Astrocyte (in vitro differentiated cells and primary cell): Measurements from ENCODE around the gene EFCAB6.

Experiments
- EZH2 ChIP-seq: IDR thresholded peaks from 2 replicates; pipeline ENCODE4 v1.6.1; 2012; ENCODE audit warnings: mild to moderate bottlenecking, low read length, inconsistent platforms; ENCODE audit not compliant: insufficient read depth
- TF ChIP-seq, protein P1 (sequence below): IDR thresholded peaks from 2 replicates; pipeline ENCODE4 v1.5.1; 2011; ENCODE audit warnings: low read depth, mild to moderate bottlenecking, inconsistent platforms, low read length, moderate library complexity; ENCODE audit not compliant: insufficient read depth

DNA sequence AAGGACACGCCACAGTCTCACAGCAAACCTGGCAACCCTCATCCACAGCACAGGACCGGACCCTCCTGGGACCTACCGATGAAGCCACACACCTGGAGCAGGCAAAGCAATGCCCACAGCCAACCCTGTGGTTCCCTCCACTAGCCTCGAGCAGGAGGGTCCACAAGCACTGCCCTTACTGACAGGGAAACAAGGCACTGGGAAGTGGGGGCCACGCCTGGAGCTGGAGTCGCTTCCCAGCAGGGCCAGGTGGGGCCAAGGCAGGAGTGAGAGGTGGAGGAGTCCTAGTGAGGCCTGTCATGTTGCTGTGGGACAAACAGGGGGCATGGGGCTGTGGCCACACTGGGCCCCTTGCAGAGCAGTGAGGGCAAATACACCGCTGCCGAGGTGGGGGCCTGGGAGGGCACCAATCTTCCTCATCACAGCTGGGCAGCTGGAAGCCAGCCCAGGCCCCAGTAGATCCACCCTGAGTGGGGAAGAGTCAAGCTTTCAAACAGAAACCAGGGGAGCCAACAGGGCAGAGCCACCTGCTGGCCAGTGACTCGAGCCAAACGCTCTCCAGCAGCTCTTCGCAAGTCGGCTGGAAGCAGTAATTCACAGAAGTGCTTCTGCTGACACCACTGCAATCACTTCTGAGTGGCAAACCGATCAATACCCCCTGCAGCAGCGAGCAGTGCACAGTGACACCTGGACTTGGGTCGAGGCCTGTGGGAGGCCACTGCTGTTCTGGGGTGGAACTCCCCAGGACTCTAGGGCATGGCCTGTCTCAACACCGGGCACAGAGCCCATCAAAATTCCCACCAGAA lies 36.5 kb upstream of the EFCAB6 start:
- TF ChIP-seq, protein P1, sequence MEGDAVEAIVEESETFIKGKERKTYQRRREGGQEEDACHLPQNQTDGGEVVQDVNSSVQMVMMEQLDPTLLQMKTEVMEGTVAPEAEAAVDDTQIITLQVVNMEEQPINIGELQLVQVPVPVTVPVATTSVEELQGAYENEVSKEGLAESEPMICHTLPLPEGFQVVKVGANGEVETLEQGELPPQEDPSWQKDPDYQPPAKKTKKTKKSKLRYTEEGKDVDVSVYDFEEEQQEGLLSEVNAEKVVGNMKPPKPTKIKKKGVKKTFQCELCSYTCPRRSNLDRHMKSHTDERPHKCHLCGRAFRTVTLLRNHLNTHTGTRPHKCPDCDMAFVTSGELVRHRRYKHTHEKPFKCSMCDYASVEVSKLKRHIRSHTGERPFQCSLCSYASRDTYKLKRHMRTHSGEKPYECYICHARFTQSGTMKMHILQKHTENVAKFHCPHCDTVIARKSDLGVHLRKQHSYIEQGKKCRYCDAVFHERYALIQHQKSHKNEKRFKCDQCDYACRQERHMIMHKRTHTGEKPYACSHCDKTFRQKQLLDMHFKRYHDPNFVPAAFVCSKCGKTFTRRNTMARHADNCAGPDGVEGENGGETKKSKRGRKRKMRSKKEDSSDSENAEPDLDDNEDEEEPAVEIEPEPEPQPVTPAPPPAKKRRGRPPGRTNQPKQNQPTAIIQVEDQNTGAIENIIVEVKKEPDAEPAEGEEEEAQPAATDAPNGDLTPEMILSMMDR, result peak; percentile 27
- no peak for TF ChIP-seq EZH2
